Neuron (in vitro differentiated cells): Measurements from ENCODE around the gene RPL10L.

Experiments used
- H2AFZ ChIP-seq: one replicate; pipeline ENCODE4 v1.6.1; 2013; ENCODE audit warnings: low read depth, mild to moderate bottlenecking, inconsistent platforms, low read length, moderate library complexity
- H3K27me3 ChIP-seq: one replicate; pipeline ENCODE4 v1.6.1; 2013; ENCODE audit warnings: low read length; ENCODE audit not compliant: insufficient read depth
- H3K36me3 ChIP-seq: one replicate; pipeline ENCODE4 v1.6.1; 2013; ENCODE audit warnings: low read length; ENCODE audit not compliant: insufficient read depth
- H3K4me1 ChIP-seq: one replicate; pipeline ENCODE4 v1.6.1; 2013; ENCODE audit warnings: low read length; ENCODE audit not compliant: insufficient read depth
- H3K4me3 ChIP-seq: 2 replicates; pipeline ENCODE4 v1.5.1; 2013; ENCODE audit warnings: mild to moderate bottlenecking, low read length, moderate library complexity
- H3K9me3 ChIP-seq: one replicate; pipeline ENCODE4 v1.6.1; 2013; ENCODE audit warnings: low read length

Gene RPL10L

GRCh38 chr14:46651526-46652144 is at the start of gene RPL10L:
Gene RPL10L (minus strand): TSS chr14:46651781. CDS start chr14:46651736, 45 bp downstream.
- Histone ChIP-seq H3K4me1 (peaks cover 5% of the 10 kb centered on the region), H3K4me3 (no peak within 1 kb of the TSS), H3K9me3 (no peaks in the 10 kb centered on the region), H2AFZ (no peak within 1 kb of the TSS), H3K27me3 (no peaks in the 10 kb centered on the region), H3K36me3 (no peaks in the 10 kb centered on the region)

- no peaks in the 10 kb centered on the region for H3K27me3 ChIP-seq
- H2AFZ ChIP-seq, result no peak overlapping the region
- H3K36me3 ChIP-seq, result no peaks in the 10 kb centered on the region
- no peaks in the 10 kb centered on the region for H3K4me1 ChIP-seq
- H3K4me3 ChIP-seq, result no peak overlapping the region
- no peaks in the 10 kb centered on the region for H3K9me3 ChIP-seq
Measured at GRCh38 chr14:46691819-46692218, 40.2 kb upstream of the RPL10L start.

GRCh38 chr14:46686652-46687051 is 35.1 kb upstream of the RPL10L start:
- Histone ChIP-seq H3K4me3 (no peak overlapping the region), H2AFZ (no peak overlapping the region), H3K9me3 (no peaks in the 10 kb centered on the region), H3K4me1 (no peaks in the 10 kb centered on the region), H3K27me3 (no peaks in the 10 kb centered on the region), H3K36me3 (no peaks in the 10 kb centered on the region)

GRCh38 chr14:46672128-46672527 is 20.5 kb upstream of the RPL10L start:
- Histone ChIP-seq H3K27me3 (no peaks in the 10 kb centered on the region), H2AFZ (no peak overlapping the region), H3K4me1 (no peaks in the 10 kb centered on the region), H3K4me3 (no peak overlapping the region), H3K36me3 (no peaks in the 10 kb centered on the region), H3K9me3 (no peaks in the 10 kb centered on the region)

- H3K36me3 ChIP-seq, result no peaks in the 10 kb centered on the region
Measured at GRCh38 chr14:46663382-46663781, 11.8 kb upstream of the RPL10L start.

GRCh38 chr14:46661728-46662127 is 10.1 kb upstream of the RPL10L start:
- peaks cover 3% of the 10 kb centered on the region for H3K4me1 ChIP-seq
- H3K9me3 ChIP-seq, result no peaks in the 10 kb centered on the region
- no peak overlapping the region for H2AFZ ChIP-seq
- H3K27me3 ChIP-seq, result no peaks in the 10 kb centered on the region
- no peak overlapping the region for H3K4me3 ChIP-seq
- H3K36me3 ChIP-seq, result no peaks in the 10 kb centered on the region

More at GRCh38 chr14:46663382-46663781, 11.8 kb upstream of the RPL10L start:
- Histone ChIP-seq H3K27me3 (no peaks in the 10 kb centered on the region), H2AFZ (no peak overlapping the region), H3K9me3 (no peaks in the 10 kb centered on the region), H3K4me1 (peaks cover 3% of the 10 kb centered on the region), H3K4me3 (no peak overlapping the region)

- H3K4me1 ChIP-seq, result peaks cover 5% of the 10 kb centered on the region
- no peak overlapping the region for H2AFZ ChIP-seq
Measured at GRCh38 chr14:46653031-46653755, 1.6 kb upstream of the RPL10L start.

GRCh38 chr14:46646796-46647195 is 4.8 kb downstream of the RPL10L start:
- Histone ChIP-seq H3K9me3 (no peaks in the 10 kb centered on the region), H3K4me3 (no peak overlapping the region), H2AFZ (no peak overlapping the region), H3K4me1 (no peaks in the 10 kb centered on the region), H3K27me3 (no peaks in the 10 kb centered on the region), H3K36me3 (no peaks in the 10 kb centered on the region)

More at GRCh38 chr14:46653031-46653755, 1.6 kb upstream of the RPL10L start:
- Histone ChIP-seq H3K4me3 (no peak overlapping the region), H3K27me3 (no peaks in the 10 kb centered on the region), H3K9me3 (no peaks in the 10 kb centered on the region), H3K36me3 (no peaks in the 10 kb centered on the region)

GRCh38 chr14:46626876-46627275 is 24.7 kb downstream of the RPL10L start:
- no peaks in the 10 kb centered on the region for H3K27me3 ChIP-seq

More at GRCh38 chr14:46626876-46627275, 24.7 kb downstream of the RPL10L start:
- Histone ChIP-seq H3K36me3 (no peaks in the 10 kb centered on the region), H2AFZ (no peak overlapping the region), H3K9me3 (no peaks in the 10 kb centered on the region), H3K4me1 (no peaks in the 10 kb centered on the region), H3K4me3 (no peak overlapping the region)
